HFFc6 (cell line): ENCODE results near the gene CYSTM1. TPM values are rescaled to one million over a fixed set of nuclear protein-coding genes. Genes with fewer than 3 reads are reported as not detected.
"Not testable (repeated sequence)": the region's sequence is repeated elsewhere in the genome, so short reads cannot be mapped to it uniquely, and the experiment has no call there.

Source experiments
- DNase-seq: peaks from one replicate; pipeline ENCODE4 v3.0.0-alpha.2; 2018
- H3K27ac Mint-ChIP-seq: 2 replicates; pipeline ENCODE4 v1.8.0; 2020; ENCODE audit warnings: mild to moderate bottlenecking, mixed read lengths
- H3K27me3 Mint-ChIP-seq: 2 replicates; pipeline ENCODE4 v1.8.0; 2021; ENCODE audit warnings: mild to moderate bottlenecking, moderate library complexity, mixed read lengths; ENCODE audit not compliant: insufficient read depth
- H3K36me3 Mint-ChIP-seq: 2 replicates; pipeline ENCODE4 v1.8.0; 2021; ENCODE audit warnings: low read depth, mixed read lengths
- H3K4me1 Mint-ChIP-seq: 2 replicates; pipeline ENCODE4 v1.8.0; 2020; ENCODE audit warnings: low read depth, mixed read lengths
- H3K4me3 Mint-ChIP-seq: 2 replicates; pipeline ENCODE4 v1.8.0; 2020; ENCODE audit warnings: mild to moderate bottlenecking, moderate library complexity, mixed read lengths
- H3K9me3 Mint-ChIP-seq: 2 replicates; pipeline ENCODE4 v1.8.0; 2020; ENCODE audit warnings: mild to moderate bottlenecking, mixed read lengths
- total RNA-seq, 6 experiments: library from RNA; stranded (reverse); fragmentation: NEBNext Ultra II Directional; extraction: Animal tissue kit (Norgen Biotek cat#: 25700); gene quantifications; 2 replicates in 1 of 6; 3 replicates in 5 of 6; pipeline ENCODE4 v1.2.3, GENCODE V29; 2021
- TF ChIP-seq, protein P1 (sequence below): fragments of 200-600 bp; sonication (generic); IDR thresholded peaks from 2 replicates; pipeline ENCODE4 v1.5.0; 2021; ENCODE audit warnings: antibody characterized with exemption, mild to moderate bottlenecking

The CYSTM1 gene
- total RNA-seq, 6 experiments from 2014 or later = 11.6 to 16.7 (median 12.5) TPM

DNA sequence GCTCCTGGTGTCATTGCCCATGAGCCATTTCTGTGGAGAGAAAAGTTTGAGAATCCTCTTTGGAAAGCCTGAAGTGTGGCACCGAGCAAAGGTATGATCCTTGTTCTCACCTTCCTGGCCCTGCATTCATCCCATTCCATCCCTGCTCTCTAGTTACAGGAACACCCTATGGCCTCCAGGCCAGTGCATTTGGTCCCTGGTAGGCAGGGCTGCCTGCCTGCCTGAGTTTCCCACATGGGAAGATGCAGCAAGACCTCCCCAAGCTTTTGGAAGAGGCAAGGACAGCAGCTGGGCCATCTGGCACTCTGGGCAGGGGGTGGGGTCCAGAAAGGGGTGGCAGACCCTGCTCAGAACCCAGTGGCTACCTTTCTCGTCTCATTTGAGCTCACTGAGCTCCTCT, 24.8 kb upstream of the CYSTM1 start:
- Mint-ChIP-seq H3K27ac (no peak overlapping the region), H3K4me3 (no peak overlapping the region), H3K9me3 (no peaks in the 10 kb centered on the region), H3K27me3 (peaks cover 11% of the 10 kb centered on the region), H3K4me1 (peaks cover 5% of the 10 kb centered on the region), H3K36me3 (no peaks in the 10 kb centered on the region)
- DNase-seq = no peak
- TF ChIP-seq, protein P1, sequence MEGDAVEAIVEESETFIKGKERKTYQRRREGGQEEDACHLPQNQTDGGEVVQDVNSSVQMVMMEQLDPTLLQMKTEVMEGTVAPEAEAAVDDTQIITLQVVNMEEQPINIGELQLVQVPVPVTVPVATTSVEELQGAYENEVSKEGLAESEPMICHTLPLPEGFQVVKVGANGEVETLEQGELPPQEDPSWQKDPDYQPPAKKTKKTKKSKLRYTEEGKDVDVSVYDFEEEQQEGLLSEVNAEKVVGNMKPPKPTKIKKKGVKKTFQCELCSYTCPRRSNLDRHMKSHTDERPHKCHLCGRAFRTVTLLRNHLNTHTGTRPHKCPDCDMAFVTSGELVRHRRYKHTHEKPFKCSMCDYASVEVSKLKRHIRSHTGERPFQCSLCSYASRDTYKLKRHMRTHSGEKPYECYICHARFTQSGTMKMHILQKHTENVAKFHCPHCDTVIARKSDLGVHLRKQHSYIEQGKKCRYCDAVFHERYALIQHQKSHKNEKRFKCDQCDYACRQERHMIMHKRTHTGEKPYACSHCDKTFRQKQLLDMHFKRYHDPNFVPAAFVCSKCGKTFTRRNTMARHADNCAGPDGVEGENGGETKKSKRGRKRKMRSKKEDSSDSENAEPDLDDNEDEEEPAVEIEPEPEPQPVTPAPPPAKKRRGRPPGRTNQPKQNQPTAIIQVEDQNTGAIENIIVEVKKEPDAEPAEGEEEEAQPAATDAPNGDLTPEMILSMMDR = no peak

DNA sequence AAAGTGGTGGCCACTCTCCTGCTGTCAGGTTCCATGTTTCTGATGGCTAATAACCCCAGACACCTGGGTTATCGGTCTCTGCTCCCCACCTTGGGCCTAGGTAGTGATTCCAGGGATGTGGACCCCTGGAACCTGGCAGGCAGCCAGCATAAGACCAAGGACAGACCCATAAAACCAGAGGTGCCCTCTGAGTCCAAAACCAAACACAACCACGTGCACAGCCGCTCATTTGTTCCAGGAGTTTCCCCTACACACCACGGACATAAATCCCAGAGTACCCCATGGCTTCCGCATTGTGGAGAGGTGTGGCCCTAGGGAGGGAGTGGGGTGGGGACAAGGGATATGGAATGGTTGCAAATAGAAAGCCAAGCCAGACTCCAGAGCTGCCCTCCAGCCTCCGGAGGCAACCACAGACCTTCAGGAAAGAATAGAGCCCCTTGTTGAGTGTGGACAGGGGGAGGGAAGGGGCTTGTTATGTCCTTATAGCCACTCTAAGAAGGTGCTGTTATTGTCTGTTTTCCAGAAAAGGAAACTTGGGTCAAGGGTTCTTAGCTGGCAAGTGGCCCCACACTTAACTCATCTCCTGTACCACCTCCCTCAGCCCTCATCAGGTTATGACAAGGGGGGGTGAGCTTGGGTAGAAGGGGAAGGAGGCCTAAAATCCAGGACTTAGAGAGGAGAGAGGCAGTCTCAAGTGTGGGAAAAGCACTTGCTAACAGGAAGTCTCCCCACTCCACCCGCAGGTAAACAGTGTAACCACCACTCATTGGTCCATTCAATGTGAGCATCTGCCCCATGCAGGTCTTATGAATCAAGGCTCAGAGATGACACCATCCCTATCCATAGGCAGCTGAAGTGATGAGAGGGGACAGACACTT, 23.6 kb upstream of the CYSTM1 start:
- DNase-seq = no peak
- H3K27me3 Mint-ChIP-seq = peaks cover 12% of the 10 kb centered on the region
- no peaks in the 10 kb centered on the region for H3K9me3 Mint-ChIP-seq
- no peaks in the 10 kb centered on the region for H3K4me1 Mint-ChIP-seq
- no peaks in the 10 kb centered on the region for H3K36me3 Mint-ChIP-seq
- H3K27ac Mint-ChIP-seq = no peak overlapping the region
- TF ChIP-seq, protein P1 = no peak
- no peak overlapping the region for H3K4me3 Mint-ChIP-seq

DNA sequence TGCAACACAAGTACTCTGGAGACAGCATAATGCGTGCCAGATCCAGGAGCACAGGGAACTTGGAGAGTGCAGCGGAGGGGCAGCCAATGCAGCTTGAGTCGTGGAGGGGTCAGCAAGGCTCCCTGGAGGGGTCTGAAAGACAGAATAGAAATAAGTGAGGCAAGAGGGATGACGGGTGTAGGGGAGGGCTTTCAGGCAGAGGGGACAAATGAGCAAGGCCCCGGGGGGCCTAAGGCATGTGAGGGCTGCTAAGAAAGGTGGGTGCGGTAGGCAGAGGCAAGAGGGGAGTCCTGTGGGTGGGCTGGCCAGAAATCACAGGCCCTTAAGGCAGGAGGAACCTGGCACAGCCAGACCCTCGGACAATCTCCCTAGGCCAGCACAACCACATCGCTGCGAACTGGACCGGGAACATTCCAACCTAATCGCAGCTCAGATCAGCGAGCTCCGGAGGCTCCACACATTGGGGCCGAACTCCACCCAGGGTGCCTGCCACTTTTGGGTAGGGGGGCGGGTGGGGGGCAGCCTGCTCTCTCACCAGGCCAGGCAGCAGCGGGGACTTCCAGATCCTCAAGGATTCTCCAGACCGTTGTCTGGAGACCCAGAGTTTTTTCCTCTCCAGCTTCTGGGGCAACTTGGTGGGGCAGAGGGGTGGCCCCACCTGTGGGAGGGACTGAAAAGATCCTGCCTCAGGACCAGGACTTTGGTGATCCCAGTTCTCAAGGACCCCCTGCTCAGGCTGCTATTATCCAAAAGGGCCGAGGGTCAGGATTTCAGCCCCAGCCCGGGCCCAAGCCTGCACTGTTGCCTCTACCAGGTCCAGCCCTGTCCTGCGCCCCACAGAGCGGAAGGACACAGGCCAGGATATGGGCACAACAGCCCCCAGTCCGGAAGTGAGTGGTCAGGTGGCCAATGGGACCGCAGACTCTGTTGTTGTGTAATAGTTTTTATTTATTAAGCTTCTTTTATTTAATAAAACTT, 22.7 kb upstream of the CYSTM1 start:
- peaks cover 12% of the 10 kb centered on the region for H3K27me3 Mint-ChIP-seq
- H3K36me3 Mint-ChIP-seq = no peaks in the 10 kb centered on the region
- no peak overlapping the region for H3K27ac Mint-ChIP-seq
- TF ChIP-seq, protein P1 = no peak
- H3K4me1 Mint-ChIP-seq = peaks cover 9% of the 10 kb centered on the region; the same call in 1 of the 2 replicates
- no peaks in the 10 kb centered on the region for H3K9me3 Mint-ChIP-seq
- DNase-seq = no peak
- H3K4me3 Mint-ChIP-seq = no peak overlapping the region

DNA sequence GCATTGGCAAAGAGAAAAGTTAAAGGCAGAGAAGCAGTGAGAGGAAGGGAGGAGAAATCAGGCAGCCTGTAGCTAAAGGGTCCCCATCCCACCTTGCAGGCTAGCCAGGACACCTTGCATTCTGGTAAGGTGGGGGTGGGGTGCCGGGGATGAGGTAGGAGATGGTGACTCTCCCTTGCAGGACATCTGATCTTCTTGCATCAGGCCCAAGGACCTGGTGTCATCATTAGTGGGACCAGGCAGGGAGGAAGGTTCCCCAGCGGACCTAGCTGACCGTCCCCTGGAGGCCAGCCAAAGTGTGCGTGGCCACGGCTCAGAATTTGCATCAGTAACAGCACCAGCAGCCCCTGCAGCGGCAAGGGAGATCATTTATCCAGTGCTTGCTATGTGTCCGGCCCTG, 21.7 kb upstream of the CYSTM1 start:
- peaks cover 9% of the 10 kb centered on the region; the same call in 1 of the 2 replicates for H3K4me1 Mint-ChIP-seq
- TF ChIP-seq, protein P1 = no peak
- H3K27ac Mint-ChIP-seq = no peak overlapping the region
- H3K27me3 Mint-ChIP-seq = peaks cover 11% of the 10 kb centered on the region
- no peaks in the 10 kb centered on the region for H3K36me3 Mint-ChIP-seq
- DNase-seq = no peak
- H3K4me3 Mint-ChIP-seq = no peak overlapping the region
- no peaks in the 10 kb centered on the region for H3K9me3 Mint-ChIP-seq

DNA sequence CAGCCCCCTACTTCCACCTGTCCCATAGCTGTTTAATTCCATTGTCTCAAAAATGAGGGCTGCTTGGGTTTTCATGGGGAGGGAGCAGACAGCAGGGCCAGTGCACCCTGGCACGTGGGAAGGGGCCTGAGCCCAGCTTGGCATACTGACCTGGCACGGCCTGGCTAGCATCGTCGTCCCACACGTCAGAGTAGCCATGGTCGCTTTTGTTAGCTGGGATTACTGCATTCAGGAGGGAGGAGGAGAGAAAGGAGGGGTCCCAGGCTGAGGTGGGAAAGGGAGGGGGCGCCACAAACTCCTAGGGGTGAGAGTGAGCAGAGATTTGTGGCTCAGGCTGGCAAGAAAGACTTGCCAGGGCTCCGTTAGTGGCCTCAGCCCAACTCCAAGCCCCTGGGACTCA, 21.1 kb upstream of the CYSTM1 start:
- Mint-ChIP-seq H3K36me3 (no peaks in the 10 kb centered on the region), H3K4me3 (no peak overlapping the region), H3K27ac (no peak overlapping the region), H3K9me3 (no peaks in the 10 kb centered on the region), H3K4me1 (peaks cover 9% of the 10 kb centered on the region; the same call in 1 of the 2 replicates), H3K27me3 (peaks cover 11% of the 10 kb centered on the region)
- TF ChIP-seq, protein P1 = no peak
- DNase-seq = no peak

DNA sequence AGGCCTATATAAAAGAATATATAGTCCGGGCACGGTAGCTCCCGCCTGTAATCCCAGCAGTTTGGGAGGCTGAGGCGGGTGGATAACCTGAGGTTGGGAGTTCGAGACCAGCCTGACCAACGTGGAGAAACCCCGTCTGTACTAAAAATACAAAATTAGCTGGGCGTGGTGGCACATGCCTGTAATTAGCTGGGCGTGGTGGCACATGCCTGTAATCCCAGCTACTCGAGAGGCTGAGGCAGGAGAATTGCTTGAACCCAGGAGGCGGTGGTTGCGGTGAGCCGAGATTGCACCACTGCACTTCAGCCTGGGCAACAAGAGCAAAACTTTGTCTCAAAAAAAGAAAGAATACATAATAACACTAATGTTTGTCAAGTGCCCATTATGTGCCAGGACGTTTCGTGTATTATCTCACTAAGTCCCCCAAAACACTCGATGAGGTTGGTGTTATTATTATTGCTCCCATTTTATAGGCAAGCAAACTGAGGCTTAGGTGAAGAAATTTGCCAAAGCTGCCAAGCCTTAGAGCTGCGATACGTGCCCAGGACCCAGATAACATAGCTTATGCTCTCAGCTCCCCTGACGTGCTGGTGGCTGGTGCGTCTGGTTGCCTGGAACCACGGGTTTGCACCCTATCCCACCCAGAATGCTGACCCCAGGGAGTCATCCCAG, 20.1 kb upstream of the CYSTM1 start:
- peaks cover 11% of the 10 kb centered on the region for H3K27me3 Mint-ChIP-seq
- not testable (repeated sequence) for H3K27ac Mint-ChIP-seq, DNase-seq

More for the DNA sequence above, 20.1 kb upstream of the CYSTM1 start:
- H3K4me3 Mint-ChIP-seq, H3K9me3 Mint-ChIP-seq, H3K36me3 Mint-ChIP-seq, H3K4me1 Mint-ChIP-seq: not testable (repeated sequence)
